BE2C (cell line): ENCODE results near the gene STK17B.

Source experiments
- DNase-seq: peaks from one replicate; pipeline ENCODE4 v3.0.0-alpha.2; 2020
- H3K27me3 ChIP-seq: fragments of 250-450 bp; sonication (Bioruptor Pico); 2 replicates; pipeline ENCODE4 v1.5.1; 2020; ENCODE audit warnings: mild to moderate bottlenecking
- H3K36me3 ChIP-seq: fragments of 250-450 bp; sonication (Bioruptor Pico); 2 replicates; pipeline ENCODE4 v1.5.1; 2020; ENCODE audit warnings: mild to moderate bottlenecking
- H3K4me1 ChIP-seq: fragments of 250-450 bp; sonication (Bioruptor Pico); 2 replicates; pipeline ENCODE4 v1.5.1; 2020
- H3K4me3 ChIP-seq: 2 replicates; pipeline ENCODE4 v1.5.1; 2011; ENCODE audit warnings: low read depth, low read length
- H3K9me3 ChIP-seq: fragments of 250-450 bp; sonication (Bioruptor Pico); 2 replicates; pipeline ENCODE4 v1.5.1; 2020
- TF ChIP-seq, protein P1 (sequence below): IDR thresholded peaks from 2 replicates; pipeline ENCODE4 v1.5.1; 2012; ENCODE audit warnings: mild to moderate bottlenecking, low read depth, low read length

STK17B gene

DNA sequence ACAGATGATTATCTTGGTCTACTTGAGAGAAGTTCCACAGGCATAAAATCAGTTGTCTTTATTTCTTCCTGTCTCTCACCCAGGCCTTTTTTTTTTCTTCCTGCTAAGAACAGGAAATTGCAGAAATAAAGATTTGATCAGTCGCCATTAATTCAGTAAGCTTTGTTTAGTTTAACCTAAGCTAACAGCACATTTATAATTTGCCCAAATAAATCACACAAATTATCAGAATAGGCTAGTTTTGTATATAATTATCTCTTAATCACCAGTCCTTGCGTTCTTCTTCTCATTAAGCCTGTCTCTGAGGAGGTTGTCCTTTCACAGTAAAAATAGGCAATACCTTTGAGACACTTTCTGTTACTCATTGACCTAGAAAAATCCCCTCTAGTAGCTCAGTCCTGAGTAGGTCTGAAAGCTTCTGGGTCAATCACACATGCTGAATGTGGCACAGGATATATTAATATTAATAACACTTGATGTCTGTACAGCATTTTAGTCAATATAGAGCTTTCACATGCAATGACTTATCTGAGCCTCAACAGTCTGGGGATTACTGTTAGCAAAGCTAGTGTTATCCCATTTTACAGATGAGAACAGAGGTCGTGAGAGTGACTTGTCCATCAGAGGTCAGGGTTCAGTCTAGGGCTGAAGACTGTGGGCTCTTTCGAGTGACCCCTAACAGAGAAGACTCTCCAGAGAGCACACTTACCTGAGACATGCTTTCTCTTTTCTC, 11.2 kb upstream of the STK17B start:
- H3K4me3 ChIP-seq: no peak overlapping the region
- H3K9me3 ChIP-seq: no peaks in the 10 kb centered on the region; the same call in 1 of the 2 replicates
- no peaks in the 10 kb centered on the region for H3K36me3 ChIP-seq
- H3K4me1 ChIP-seq: no peaks in the 10 kb centered on the region
- DNase-seq: no peak
- TF ChIP-seq, protein P1, sequence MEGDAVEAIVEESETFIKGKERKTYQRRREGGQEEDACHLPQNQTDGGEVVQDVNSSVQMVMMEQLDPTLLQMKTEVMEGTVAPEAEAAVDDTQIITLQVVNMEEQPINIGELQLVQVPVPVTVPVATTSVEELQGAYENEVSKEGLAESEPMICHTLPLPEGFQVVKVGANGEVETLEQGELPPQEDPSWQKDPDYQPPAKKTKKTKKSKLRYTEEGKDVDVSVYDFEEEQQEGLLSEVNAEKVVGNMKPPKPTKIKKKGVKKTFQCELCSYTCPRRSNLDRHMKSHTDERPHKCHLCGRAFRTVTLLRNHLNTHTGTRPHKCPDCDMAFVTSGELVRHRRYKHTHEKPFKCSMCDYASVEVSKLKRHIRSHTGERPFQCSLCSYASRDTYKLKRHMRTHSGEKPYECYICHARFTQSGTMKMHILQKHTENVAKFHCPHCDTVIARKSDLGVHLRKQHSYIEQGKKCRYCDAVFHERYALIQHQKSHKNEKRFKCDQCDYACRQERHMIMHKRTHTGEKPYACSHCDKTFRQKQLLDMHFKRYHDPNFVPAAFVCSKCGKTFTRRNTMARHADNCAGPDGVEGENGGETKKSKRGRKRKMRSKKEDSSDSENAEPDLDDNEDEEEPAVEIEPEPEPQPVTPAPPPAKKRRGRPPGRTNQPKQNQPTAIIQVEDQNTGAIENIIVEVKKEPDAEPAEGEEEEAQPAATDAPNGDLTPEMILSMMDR: no peak
- H3K27me3 ChIP-seq: no peaks in the 10 kb centered on the region

- DNase-seq: no peak
- H3K36me3 ChIP-seq: no peaks in the 10 kb centered on the region
- TF ChIP-seq, protein P1: no peak
- H3K4me3 ChIP-seq: no peak overlapping the region
- no peaks in the 10 kb centered on the region for H3K27me3 ChIP-seq
- no peaks in the 10 kb centered on the region for H3K4me1 ChIP-seq
- H3K9me3 ChIP-seq: no peaks in the 10 kb centered on the region
Measured at GRCh38 chr2:196181484-196181883, 10.1 kb upstream of the STK17B start.

- Histone ChIP-seq H3K9me3 (no peaks in the 10 kb centered on the region), H3K27me3 (no peaks in the 10 kb centered on the region), H3K4me3 (no peak overlapping the region), H3K36me3 (no peaks in the 10 kb centered on the region), H3K4me1 (no peaks in the 10 kb centered on the region)
- DNase-seq: no peak
- TF ChIP-seq, protein P1: no peak
Measured at GRCh38 chr2:196177124-196177523, 5.7 kb upstream of the STK17B start.

- no peak for DNase-seq
- TF ChIP-seq, protein P1: no peak
- H3K27me3 ChIP-seq: no peaks in the 10 kb centered on the region
- H3K4me1 ChIP-seq: no peaks in the 10 kb centered on the region
- no peaks in the 10 kb centered on the region for H3K9me3 ChIP-seq
- H3K4me3 ChIP-seq: no peak overlapping the region
- H3K36me3 ChIP-seq: no peaks in the 10 kb centered on the region
Measured at GRCh38 chr2:196176142-196176738, 4.9 kb upstream of the STK17B start.

DNA sequence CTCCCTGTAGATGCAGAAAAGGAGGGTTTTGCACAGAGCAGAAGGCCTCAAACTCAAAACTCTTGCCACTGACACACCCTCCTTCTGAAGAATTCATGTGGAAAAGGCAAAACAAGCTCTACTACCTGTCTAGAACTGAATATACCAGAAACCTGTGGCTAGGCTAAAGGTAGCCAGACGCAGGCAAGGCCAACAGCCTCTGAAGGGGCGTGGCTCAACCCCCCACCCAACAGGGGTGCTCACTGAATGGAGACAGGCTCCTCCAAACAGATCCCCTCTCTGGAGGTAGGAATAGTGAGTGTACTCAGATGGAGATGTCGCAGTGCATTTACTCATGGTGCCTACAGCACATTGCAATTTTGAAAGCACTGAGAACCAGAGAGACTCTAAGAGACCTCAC, 3.0 kb upstream of the STK17B start:
- no peaks in the 10 kb centered on the region for H3K36me3 ChIP-seq
- H3K4me3 ChIP-seq: no peak overlapping the region
- H3K4me1 ChIP-seq: no peaks in the 10 kb centered on the region
- DNase-seq: no peak
- TF ChIP-seq, protein P1: no peak
- H3K9me3 ChIP-seq: no peaks in the 10 kb centered on the region
- H3K27me3 ChIP-seq: no peaks in the 10 kb centered on the region

DNA sequence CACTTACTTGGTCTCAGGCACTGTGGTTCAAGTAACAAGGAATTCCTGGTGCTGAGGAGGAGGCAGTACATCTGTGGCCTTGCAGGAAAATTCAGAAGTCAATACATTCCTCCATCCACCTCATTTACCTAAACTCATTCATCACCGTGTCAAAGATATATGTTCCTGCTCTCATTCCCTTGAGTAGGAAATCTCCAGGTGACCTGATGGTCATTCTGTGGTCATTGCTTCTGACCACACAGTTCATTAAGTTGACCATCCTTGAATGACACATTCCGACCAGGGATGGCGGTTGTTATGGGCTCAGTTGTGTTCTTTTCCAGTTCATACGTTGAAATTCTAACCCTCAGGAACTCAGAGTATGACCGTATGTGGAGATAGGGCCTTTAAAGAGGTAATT, 2.1 kb upstream of the STK17B start:
- no peaks in the 10 kb centered on the region for H3K9me3 ChIP-seq
- DNase-seq: no peak
- H3K4me3 ChIP-seq: no peak overlapping the region
- H3K4me1 ChIP-seq: no peaks in the 10 kb centered on the region
- TF ChIP-seq, protein P1: no peak
- no peaks in the 10 kb centered on the region for H3K36me3 ChIP-seq
- no peaks in the 10 kb centered on the region for H3K27me3 ChIP-seq
